Stimulated activated CD4-positive, alpha-beta T cell treated with anti-CD3 and anti-CD28 coated beads, Interleukin-2, amount 100 ng/mL, for 48 hours (primary cell): ENCODE measurements around the gene DDX27.

Experiments used
- DNase-seq, 2 donors: peaks; one replicate each; pipeline ENCODE4 v3.0.0-alpha.2; 2020

The DDX27 gene

DNA sequence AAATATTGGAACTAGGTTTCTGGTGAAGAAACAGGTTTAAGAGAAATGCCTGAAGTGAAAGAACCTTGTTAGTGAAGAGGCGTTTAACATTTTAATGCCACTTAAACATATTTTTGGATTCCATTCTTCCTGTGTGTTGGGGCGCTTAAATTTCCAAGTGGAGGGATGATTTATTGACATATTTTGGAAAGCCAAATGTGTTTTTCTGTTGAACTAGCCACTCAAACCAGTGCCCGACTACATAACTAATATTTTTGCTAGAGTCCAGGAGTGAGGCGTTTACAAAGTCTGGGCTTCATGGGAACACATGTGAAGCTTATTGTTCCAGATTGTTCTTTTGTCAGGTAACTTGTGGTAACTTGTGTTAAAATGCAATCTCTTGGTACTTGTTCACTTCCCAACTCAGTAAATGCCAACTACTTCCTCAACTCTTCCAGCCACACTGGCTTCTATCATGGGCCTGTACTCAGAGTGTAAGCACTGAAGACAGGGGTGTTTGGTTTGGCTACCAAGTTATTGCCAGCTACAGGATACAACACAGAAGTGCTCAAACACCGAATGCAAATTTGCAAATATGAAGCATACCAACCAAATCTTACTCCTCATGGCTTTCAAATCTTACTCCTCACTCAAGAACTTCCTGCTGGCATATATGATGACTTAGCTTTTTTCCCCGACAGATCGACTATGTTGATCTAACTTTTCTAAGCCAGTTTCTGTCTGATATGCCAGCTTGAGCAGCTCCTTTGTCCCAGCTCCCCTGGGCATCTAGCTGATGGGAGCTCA, 60.7 kb downstream of the DDX27 start:
- DNase-seq = no peak

DNA sequence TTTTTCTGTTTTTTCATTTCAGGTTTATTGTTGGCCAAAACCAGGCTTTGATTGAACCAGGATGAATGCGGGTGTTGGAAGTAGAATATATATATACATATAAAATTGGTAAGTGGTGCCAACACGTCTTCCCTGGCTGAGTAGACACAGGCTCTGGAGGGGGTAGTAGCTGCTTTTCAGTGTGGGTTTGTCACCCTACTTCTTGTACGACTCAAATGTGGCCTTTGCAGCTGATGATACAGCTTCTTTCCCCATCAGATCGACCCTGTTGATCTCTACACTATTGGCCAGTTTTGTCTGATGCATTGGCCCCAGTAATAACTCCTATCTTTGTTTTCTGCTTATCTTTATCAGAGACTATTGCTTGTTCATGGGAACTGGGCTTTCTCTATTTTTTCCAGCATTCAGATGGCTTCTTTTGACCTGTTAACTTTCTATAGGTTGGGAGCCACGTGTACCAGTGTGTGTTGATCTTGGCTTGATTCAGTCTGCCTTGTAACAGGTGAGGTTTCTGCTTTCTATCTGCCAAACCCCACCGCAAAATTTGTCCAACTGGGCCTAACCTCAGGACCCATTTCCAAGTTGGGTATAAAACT, 61.3 kb downstream of the DDX27 start:
- DNase-seq = no peak

- no peak for DNase-seq
Measured at GRCh38 chr20:49281059-49281912, 62.1 kb downstream of the DDX27 start.

GRCh38 chr20:49281913-49282467, 62.8 kb downstream of the DDX27 start:
- DNase-seq = no peak

GRCh38 chr20:49282584-49283171, 63.5 kb downstream of the DDX27 start:
- DNase-seq = no peak

- no peak for DNase-seq
Measured at GRCh38 chr20:49283176-49283702, 64.0 kb downstream of the DDX27 start.

DNA sequence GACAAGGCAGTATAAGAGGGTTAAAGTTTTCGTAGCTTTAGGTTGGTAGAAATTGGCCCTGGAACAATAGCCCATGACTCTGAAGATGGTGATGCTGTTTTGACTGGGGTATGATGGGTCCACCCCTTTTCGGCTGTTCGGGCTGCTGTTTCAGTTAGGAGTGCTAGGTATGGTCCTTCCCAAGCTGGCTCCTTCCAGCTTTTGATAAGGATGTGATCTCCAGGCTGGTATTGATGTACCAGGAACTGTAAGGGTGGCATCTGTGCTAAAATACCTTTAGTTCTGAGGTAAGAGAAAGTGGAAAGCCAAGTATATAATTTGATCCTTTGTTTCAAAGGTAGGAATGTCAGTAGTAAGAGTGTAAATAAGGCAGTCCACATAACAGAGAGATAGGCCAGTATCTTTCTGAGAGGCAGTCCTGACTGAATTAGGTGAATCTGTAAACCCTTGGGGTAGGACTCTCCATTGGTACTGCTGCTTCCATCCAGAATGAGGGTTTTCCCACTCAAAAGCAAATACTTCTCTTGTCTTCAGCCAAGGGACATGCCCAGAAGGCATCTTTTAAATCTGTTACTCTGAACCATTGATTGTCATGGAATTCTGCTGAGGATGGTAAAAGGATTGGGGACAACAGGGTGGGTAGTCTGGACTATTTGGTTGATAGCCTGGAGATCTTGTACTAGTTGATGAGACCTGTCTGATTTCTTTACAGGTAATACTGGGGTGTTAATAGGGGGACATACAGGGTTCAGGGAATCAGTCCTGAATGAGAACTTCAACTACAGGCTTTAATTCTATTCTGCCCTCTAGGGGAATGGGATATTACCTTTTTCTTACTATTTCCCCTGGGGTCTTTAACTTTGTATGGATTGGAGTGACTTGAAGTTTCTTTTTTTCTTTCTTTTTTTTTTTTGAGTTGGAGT, 64.7 kb downstream of the DDX27 start:
- DNase-seq = no peak

- no peak for DNase-seq
Measured at GRCh38 chr20:49284818-49285217, 65.6 kb downstream of the DDX27 start.

DNA sequence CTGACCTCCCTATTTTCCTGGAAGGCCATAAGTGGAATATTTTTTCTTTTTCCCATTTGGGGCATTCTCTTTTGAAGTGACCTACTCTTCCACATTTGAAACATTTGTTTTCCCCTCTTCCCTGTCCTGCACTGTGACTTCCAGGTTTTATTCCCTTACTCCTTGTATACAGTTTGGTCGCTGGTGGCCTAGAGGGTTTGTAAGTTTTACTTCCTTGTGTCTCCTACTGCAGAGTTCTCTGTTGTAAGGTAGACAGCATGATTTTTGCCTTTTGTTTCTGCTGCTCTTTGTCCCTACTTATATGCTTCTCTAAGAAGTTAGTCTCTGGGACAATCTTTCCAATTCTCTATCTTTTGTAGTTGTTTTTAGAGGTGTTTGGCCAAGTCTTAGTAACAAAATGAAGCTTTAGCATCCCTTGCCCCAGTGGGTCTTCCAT, 66.0 kb downstream of the DDX27 start:
- DNase-seq = no peak

GRCh38 chr20:49285813-49286494, 66.7 kb downstream of the DDX27 start:
- no peak for DNase-seq

DNA sequence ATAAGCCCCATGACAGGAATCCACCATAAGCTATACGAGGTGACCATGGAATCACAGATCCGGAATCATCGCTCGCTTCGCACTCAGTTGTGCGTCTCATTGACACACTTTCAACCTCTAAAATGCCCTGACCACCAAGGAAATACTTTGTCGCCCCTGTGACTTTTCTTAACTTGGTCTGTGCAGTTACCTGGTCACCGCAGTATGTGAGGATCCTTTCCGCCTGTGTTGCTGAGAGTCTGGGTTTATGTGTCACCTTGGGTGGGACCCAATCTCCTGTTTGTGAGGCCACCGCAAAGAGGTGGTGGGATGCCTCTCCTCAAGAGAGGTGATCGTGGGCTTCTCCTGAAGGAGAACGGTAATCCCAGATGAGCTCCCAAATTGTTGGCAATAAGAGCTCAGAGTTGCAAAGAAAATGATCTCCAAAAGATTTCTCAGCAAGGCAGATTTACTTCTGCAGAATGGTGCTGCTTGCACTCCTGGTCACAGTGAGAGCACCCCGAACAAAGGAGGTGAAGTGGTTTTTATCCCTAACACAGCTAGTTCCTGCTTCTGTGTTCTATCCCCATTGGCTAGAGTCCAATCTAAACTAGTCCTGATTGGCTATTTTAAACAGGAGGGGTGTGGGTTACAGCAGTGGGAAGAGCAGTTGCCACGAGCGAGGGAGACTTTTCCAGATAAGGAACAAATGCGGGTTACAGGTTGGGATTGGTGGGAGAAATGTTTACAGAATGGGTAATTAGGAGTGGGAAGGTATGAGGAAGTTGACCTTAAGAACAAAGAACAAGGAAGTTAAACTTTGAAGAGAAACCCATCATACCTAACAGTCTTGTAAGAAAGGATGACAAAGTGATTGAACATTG, 67.7 kb downstream of the DDX27 start:
- DNase-seq = no peak

DNA sequence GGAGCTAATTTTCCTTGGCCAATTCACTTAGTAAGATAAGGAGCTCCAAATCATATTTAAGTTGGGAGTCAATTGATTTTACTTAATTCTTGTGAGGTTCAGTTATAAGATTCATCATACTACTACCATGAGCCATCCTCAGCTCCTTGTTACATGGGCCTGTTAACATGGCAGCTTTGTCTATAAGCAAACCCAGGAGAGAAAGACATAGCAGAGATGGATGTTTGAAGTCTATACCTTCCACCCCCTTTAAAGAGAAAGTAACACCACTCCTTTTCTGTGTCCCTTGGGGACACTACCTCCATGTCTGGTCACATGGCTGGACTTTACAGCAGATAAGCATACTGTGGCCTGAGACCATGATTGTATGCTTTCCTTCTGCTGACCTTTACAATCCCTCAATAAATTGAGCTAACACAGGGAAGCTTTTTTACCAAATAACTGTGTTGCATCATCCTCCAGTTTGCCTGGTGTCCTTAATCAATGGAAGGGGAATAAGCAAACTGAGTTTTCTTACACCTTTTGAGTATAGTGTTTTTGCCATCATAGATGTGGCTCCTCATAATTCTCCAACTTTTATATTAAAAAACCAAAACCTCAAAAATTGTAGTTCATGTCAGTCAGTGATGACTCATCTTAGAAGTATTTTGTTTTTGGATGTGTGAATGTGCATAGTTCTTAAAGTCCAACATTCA, 68.5 kb downstream of the DDX27 start:
- DNase-seq = no peak

- DNase-seq = no peak
Measured at GRCh38 chr20:49288250-49288751, 69.1 kb downstream of the DDX27 start.

GRCh38 chr20:49288784-49289696, 69.8 kb downstream of the DDX27 start:
- no peak for DNase-seq

DNA sequence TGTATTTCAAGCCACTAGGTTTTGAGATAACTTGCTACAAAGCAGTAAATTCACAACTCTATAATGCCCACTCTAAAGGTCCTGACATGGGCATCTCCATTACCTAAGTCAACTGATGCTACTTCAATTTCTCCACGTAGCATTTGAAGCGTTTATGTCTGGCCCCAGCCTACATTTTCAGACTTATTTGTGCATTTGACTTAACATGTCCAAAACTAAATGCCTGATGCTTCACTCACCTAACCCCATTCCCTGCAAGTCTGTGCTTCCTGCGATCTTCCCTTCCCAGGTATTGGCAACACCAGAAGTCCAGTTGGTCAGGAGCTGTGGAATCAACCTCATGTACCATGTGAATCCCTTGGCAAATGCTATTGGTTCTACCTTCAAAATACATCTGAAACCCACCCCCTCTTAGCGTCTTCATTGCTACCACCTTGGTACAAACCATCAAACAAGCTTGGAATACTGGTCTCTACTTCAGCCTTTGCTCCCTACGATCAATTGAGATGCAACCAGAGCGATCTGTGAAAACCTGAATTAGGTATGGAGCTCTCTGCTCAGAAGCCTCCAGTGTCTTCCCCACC, 71.5 kb downstream of the DDX27 start:
- DNase-seq = no peak

- DNase-seq = no peak
Measured at GRCh38 chr20:49291200-49291599, 72.0 kb downstream of the DDX27 start.

- DNase-seq = no peak
Measured at GRCh38 chr20:49292010-49292409, 72.8 kb downstream of the DDX27 start.

DNA sequence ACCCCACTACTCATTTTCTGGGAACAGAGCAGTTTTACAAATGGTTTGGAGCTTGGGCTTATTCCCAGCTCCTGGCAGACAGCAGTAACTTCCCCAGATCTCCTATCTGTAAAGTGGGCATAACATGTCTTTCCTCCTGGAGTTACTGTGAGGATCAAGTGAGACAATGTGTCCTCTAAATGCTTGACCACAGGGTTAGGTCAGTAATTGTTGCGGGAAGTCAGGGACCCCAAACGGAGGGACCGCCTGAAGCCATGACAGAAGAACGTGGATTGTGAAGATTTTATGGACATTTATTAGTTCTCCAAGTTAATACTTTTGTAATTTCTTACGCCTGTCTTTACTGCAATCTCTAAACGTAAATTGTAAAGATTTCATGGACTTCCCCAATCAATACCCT, 73.9 kb downstream of the DDX27 start:
- no peak for DNase-seq
